AG08395 (cell line): ENCODE results near the gene CLDN9.
A peak's percentile ranks its signal among the peaks of the same experiment; 100 is the strongest.

ENCODE experiments used
- DNase-seq: peaks from one replicate; pipeline ENCODE4 v3.0.0; 2012; ENCODE audit warnings: mixed read lengths, low spot score

The CLDN9 gene

DNA sequence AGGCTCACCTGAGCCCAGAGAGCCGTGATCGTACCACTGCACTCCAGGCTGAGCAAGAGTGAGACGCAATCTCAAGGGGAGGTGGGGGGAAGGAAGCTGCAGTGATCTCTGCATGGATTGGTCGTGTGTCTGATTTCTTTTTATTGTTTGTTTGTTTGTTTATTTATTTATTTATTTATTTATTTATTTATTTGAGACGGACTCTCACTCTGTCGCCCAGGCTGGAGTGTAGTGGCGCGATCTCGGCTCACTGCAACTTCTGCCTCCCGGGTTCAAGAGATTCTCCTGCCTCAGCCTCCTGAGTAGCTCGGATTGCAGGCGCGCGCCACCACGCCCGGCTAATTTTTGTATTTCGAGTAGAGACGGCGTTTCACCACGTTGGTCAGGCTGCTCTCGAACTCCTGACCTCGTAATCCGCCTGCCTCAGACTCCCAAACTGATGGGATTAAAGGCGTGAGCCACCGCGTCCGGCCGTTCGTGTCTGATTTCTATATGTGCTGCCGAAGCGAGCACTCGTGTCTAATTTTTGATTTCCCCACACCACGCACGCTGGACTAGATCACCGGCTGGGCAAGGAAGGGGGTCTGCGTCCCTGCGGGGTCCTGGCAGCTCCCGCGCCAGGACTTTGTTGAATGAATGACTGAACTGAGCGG is 7.0 kb downstream of the CLDN9 start:
- DNase-seq = no peak

DNA sequence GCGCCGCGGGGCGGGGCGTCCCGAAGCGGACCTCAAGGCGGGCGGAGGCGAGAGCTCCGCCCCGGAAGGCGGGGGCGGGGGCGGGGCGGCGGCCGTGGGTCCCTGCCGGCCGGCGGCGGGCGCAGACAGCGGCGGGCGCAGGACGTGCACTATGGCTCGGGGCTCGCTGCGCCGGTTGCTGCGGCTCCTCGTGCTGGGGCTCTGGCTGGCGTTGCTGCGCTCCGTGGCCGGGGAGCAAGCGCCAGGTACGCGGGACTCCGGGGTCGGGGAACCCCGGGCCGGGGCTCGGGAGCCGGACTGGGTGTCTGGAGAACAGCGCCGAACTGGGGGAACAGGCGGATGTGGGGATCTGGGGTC is 7.5 kb downstream of the CLDN9 start, which contains the start of gene TNFRSF12A:
Gene TNFRSF12A, plus strand, starts transcription at position 122 of the 357 bp plus-strand sequence. Its CDS starts 30 bp downstream, at position 152.
- DNase-seq = peak; percentile 91

DNA sequence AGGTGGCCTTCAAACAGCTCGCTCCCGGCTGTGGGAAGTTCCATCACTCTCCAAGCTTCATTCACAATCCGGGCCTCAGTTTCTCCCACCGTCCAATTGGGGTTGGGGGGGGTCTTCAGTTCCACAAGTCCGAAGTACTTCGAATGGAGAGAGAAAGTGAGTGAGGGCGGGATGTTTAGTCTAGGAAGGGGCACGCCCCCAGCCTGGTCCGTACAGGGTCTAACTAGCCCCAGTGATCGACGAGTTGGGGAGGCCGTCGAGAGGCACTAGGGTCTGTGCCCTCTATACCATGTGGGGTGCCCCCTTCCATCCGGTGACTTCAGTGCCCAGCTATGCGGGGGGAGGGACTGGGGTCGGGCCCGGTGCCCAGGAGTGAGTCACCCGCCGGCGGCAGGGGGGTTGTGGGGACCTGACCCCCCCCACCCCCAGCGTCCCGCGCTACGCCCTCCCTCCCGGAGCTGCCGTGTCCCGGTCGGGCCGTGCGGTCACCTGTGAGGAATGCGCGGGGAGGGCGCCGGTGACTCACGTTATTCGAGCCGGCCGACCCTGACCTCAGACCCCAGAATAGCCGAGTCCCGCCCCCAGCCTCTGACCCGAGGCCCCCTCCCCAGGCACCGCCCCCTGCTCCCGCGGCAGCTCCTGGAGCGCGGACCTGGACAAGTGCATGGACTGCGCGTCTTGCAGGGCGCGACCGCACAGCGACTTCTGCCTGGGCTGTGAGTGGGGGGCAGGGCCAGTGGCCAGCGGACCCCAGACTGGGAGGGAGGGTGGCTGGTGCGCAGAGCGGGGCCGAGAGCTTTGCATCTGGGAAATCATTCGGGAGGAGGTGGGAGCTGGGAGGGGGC is 8.1 kb downstream of the CLDN9 start:
- DNase-seq = peak; percentile 95

DNA sequence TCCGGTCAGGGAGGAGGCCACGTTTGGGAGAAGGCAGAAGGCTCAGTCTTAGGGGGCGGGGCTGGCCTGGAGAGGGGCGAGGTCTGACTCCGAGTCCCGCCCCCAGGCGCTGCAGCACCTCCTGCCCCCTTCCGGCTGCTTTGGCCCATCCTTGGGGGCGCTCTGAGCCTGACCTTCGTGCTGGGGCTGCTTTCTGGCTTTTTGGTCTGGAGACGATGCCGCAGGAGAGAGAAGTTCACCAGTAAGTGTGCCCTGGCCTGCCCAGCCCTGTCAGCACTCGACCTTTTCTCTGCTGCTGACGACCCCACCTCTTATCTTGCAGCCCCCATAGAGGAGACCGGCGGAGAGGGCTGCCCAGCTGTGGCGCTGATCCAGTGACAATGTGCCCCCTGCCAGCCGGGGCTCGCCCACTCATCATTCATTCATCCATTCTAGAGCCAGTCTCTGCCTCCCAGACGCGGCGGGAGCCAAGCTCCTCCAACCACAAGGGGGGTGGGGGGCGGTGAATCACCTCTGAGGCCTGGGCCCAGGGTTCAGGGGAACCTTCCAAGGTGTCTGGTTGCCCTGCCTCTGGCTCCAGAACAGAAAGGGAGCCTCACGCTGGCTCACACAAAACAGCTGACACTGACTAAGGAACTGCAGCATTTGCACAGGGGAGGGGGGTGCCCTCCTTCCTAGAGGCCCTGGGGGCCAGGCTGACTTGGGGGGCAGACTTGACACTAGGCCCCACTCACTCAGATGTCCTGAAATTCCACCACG is 8.9 kb downstream of the CLDN9 start:
- peak; percentile 78 for DNase-seq

DNA sequence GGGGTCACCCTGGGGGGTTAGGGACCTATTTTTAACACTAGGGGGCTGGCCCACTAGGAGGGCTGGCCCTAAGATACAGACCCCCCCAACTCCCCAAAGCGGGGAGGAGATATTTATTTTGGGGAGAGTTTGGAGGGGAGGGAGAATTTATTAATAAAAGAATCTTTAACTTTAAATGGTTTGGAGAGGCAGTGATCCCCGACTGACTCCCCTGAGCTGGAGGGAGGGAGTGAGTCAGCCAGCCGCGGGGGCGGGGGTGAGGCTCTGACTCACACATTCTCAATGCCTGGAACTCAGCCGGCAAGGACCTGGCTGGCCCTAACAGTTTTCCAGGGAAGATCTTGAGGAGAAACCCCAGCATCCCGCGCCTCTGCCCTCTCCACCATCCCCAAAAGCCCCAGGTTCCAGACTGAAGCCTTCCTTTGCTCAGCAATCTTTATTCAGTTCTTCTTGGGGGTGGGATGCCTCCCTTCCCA is 9.5 kb downstream of the CLDN9 start:
- DNase-seq = peak; percentile 89

DNA sequence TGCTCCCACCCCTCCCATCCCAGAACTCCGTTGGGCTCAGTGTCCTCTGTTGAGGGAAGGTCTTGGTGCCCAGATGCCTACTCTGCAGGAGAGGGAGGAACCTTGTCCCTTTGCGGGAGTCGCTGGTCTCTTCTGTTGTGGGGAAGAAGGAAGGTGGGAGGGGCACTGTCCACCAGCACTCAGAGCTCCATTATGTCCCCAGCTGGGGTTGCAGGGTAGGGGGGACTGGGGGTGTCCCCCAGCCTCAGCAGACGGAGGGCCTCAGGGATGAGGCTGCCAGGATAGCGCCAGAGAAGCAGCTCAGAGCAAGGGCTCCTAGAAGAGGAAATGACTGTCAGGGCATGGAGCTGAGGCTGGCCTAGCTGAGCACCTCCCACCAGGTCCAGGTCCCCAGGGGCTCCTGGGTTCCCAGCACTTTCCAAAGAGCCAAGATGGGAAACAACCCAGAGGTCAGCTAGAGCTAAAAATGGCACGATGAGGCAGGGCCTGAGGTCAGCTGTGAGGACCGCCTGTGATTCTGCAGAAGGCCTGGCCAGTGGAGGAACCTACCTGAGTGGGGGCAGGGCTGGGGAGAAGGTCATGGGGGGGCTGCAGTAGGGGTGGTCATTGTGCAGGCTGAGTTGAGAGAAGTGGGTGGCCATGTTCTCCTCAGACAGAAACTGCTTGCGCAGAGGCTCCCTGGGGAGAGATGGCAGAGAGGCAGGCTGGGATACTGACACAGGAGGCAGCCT is 10.1 kb downstream of the CLDN9 start:
- peak; percentile 19 for DNase-seq

DNA sequence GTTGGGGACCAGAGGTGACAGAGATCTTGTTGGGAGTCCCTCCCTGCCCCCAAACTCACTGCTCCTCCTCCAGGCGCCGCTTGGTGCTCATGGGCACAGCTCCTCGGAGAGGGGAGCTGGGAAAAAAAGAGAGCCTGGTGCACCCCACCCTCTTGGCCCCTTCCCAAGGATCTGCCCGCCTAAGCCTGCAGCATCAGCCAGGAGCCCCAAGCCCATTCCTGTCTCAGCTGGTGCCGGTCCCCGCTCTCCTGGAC is 10.6 kb downstream of the CLDN9 start:
- DNase-seq = peak; percentile 64

DNA sequence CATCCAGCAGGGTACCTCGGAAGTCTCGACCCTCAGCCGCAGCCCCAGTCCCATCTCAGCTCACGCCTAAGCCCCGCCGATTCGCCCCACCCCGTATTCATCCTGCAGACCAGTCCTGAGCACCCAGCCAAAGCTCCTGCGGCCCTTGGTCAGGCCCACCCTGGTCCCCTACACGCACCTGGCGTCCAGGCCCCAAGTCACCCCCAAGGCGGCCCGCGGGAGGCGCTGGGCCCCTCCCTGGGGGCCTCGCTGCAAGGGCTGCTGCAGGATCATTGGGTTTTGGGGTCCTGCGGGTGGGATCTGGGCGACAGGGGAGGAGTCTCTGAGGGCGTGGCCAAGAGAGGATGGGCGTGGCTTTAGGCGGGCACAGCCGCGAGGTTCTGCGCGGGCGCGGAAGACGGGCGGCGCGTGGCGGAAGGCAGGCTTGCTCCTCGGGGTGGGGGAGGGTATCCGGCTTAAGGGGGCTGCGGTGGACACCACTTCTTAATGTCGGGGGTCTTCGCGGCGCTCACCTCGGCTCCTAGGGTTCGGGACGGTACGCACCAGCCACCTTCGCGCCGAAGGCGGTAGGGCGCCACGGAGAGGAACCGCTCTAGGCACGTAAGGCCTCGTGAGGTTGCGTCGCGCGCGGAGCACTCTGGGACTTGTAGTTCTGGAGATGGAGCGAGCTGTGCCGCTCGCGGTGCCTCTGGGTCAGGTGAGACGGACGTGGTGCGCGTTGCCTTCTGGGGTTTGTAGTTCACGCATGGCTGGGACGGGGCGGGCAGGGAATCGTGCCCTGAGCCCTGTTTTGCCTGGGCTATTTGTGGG is 11.2 kb downstream of the CLDN9 start, which contains the start of the genes HCFC1R1 and THOC6:
Gene HCFC1R1, minus strand, starts transcription at position 274 of the 810 bp plus-strand sequence. Its CDS starts 1 bp downstream, at position 273.
Gene THOC6, plus strand, starts transcription at position 367 of the 810 bp plus-strand sequence. Its CDS starts 292 bp downstream, at position 659.
- peak; percentile 79 for DNase-seq

DNA sequence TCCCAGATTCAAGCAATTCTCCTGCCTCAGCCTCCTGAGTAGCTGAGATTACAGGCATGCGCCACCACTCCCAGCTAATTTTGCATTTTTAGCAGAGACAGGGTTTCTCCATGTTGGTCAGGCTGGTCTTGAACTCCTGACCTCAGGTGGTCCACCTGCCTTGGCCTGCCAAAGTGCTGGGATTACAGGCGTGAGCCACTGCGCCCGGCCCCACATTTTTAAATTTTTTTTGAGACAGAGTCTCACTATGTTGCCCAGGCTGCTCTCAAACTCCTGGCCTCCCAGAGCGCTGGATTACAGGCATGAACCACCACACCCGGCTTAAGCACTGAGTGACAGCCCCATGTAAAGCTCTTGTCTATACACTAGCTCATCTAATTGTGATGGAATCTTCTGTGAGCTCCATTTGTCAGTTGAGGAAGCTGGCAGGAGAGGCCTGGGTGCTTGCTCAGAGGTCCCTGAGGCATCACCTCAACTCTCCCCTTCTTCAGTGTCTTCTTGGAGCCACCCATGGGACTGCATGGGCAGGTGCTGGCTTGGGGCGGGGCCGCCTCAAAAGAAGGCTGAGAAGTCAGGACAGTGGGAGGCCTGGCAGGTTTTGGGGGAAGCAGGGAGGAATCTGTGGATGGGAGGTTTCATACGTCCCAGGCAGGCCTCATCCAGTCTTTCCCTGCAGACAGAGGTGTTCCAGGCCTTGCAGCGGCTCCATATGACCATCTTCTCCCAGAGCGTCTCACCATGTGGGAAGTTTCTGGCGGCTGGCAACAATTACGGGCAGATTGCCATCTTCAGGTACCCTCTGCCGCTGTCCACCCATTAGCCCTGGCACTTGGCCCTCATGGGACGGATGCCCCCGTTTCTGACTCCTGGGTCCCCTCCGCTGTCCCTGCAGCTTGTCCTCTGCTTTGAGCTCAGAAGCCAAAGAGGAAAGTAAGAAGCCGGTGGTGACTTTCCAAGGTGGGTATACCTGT is 12.6 kb downstream of the CLDN9 start:
- DNase-seq = no peak

DNA sequence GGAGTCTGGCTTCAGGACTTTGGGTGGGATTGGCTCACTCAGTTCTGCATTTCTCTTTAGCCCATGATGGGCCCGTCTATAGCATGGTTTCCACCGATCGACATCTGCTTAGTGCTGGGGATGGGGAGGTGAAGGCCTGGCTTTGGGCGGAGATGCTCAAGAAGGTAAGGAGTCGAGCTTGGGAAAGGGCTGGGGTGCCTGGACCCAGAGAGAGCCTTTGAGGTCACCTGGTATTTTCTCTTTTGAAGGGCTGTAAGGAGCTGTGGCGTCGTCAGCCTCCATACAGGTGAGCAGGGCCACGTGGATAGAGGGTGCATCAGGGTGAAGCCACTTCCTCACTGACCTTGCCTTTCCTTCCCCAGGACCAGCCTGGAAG is 13.3 kb downstream of the CLDN9 start:
- DNase-seq = no peak

DNA sequence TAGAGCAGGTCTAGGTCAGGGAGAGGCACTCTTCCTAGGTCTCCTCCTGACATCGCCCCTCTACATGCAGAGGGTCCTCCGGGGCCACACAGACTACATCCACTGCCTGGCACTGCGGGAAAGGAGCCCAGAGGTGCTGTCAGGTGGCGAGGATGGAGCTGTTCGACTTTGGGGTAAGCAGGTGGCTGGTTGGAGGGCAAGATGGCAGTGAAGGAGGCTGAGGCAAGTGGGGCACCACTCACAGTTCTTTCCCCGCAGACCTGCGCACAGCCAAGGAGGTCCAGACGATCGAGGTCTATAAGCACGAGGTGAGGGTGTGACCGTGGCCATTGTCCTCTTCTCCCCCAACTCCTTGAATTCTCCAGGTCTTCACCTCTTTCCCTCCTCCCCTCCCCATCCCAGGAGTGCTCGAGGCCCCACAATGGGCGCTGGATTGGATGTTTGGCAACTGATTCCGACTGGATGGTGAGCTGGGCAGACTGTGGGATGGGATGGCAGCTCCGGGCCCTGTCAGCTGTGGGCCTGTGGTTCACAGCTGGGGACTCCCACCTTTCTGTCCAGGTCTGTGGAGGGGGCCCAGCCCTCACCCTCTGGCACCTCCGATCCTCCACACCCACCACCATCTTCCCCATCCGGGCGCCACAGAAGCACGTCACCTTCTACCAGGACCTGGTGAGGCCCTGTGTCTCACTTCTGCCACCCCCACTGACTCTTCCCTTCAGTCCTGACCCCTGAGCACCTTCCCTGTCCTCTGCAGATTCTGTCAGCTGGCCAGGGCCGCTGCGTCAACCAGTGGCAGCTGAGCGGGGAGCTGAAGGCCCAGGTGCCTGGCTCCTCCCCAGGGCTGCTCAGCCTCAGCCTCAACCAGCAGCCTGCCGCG is 14.1 kb downstream of the CLDN9 start:
- DNase-seq = no peak

DNA sequence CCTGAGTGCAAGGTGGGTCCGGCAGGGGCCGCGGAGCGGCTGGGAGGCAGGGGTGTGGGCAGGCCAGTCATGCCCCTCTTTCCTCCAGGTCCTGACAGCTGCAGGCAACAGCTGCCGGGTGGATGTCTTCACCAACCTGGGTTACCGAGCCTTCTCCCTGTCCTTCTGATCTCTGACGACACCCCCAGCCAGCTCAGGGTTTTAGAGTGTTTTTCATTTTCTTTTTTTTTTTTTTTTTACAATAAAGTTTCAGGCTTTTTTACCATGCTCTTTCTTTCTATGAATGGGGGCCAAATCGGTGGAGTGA is 14.7 kb downstream of the CLDN9 start:
- no peak for DNase-seq

DNA sequence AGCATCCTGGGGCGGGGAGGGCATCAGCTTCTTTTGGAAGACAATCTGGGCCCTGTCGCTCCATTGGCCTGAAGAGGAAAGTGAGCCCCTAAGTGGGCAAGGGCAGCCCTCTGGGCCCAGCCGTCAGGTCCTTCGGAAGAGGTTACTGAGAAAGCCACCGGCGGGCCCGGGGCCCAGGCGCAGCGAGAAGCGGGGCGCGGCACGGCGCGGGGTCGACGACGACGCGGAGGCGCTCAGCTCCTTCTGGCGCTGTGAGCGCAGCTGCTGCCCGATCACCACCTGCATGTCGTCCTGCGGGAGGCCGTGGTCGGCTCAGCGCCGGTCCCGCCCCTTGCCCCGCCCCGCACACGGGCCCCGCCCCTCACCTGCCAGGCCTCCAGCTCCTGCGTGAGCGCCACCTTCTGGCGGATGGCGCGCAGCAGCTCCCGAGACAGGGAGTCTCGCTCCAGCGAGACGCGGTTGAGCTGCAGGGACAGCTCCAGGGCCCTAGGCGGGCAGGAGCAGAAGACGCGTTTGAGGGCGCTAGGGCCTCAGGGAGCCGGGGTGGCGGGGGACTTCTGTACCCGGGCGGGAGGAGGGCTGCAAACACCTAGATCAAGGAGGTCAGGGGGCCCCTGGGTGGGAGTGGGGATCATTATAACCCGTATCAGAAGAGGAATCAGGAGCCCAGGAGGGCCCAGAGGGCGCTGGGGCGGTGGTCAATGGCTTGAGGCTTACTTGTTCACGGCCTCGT is 15.4 kb downstream of the CLDN9 start:
- DNase-seq = peak; percentile 63

DNA sequence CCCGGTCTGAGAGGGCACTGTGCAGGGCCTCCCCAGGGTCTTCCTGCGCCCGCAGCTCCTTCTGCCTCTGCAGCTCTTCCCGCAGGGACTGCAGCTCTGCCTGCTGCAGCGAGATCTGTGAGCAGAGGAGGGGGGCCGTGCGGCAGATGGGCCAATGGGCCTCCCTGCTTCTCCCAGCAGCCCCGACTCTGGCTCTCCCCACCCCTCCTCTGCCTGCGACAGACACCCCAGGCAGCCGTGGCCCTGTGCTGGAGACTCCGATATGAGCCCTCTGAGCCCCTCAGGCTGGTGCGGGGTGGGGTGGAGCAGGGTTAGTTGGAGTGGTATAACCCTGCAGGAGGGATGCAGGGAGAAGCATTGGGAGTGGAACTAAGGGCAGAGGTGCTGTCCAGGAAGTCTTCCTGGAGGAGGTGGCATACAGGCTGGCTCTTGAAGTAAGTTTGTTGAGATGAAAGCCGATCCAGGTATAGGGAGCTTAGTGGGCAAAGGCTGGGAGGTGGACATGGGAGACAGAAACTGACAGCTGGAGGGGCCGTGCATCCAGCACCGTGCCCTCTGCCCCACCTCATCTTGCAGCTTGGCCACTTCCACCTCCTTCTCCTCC is 16.1 kb downstream of the CLDN9 start:
- no peak for DNase-seq

DNA sequence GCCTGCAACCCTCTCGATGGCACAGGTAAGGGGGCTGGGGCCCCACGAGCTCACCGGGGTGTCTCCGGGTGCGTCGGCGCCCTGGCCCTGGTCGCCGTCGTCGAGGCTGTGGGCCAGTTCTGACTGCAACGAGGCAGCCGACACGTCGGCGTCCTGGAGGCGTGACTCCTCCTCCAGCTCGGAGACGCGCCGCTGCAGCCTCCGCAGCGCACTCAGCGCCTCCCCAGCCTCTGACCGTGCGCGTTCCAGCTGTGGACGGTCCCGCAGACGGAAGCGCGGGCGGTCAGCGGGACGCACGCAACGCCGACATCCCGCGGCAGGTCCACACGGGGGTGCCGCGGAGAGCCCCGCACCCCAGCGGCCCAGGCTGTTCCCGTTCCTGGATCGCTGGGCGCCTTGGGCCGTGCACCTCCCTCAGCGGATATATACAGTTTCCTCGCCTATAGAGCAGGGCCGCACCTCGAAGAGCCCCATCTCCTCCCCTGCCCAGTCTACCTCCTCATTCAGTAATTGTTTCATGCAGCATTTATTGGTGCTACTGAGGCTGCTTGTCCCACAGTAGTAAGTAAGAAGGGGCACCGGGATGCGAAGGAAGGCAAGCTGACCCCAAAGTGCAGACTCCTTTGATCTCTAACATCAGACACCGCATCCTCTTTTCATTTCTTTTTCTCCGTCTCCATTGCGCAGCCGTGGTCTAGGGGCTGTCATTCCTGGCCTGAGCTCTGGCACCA is 16.9 kb downstream of the CLDN9 start:
- DNase-seq = peak; percentile 53

DNA sequence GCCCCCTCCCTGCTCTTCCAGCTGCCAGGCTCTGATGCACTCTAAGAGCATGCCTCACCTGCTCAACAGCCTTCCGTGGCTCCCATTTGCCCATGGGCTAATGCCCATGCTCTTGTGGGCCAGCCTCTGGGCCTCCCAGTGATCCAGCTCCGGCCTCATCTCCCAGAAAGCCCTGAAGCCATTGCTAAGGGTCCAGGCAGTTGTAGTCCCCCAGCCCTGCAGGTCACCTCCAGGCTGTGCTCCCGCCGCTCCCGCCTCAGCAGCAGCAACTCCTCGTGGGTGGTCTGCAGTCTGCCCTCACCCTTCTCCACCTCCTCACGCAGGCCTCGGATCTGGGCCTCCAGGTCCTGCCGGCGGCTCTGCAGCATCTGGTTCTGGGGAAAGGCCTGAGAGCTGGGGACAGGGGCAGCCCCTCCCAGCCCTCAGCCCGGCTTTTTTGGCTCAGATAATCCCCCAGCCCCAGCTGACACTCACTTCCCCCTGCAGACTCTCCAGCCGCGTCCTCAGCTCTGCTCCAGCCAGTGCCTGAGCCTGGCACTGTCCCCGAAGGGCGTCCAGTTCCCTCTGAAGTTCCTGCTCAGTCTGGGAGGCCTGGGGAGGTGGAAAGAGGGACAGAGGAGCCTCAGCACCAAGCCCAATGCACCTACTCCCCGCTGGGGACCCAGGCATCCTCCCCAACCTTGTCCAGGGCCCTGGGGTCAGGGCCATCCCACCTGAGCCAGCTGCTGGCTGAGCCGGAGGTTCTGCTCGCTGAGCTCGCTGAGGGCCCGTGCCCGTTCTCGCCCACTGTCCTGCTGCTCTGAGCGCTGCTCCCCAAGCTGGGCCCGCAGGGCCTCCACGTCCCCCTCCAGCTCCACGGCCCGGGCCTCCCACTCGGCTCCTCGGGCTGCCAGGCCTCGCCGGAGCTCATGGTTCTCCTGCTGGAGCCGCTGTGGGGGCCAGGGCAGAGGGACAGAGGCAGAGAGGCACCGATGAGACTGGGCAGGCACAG is 17.8 kb downstream of the CLDN9 start:
- no peak for DNase-seq
